ENCODE data around the gene SEMA7A.

Gene SEMA7A

DNA sequence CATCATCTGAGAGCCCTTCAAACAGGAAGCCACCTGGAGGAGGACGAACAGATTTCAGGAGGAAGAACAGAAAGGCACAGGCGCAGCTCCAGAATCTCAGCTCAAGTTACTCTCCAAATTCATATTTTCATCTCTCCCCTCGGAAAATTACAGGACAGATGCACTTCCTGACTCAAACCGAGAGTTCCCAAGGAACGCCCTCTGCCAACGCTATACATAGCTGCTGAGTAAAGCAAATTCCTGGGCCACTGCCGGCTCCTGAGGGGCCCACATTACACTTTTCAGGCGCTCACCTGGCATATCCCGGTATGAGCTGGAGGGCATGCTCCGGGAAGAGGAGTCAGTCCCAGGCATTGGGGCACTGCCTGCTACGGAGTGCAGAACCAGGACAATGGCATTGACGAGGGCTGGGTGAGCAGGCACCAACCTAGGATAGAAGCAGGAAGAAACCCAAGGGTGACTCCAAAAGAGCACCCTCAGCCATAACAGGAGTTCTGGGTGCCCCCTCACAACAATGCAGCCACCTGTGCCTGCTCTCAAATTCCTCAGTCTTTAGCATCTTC lies 16.0 kb upstream of the SEMA7A start:
- no peak for DNase-seq (ENCODE audit: low read depth)
- in situ Hi-C loops (cut with HindIII; ENCODE audit: low sequenced_read_pairs), result no loop called here
- H3K4me3 ChIP-seq (ENCODE audit: low read depth, low read length), result no peak overlapping the region
- TF ChIP-seq CTCF (IDR thresholded peaks at IDR 0.05; ENCODE audit: low read depth, low read length, missing control alignments), result no peak

DNA sequence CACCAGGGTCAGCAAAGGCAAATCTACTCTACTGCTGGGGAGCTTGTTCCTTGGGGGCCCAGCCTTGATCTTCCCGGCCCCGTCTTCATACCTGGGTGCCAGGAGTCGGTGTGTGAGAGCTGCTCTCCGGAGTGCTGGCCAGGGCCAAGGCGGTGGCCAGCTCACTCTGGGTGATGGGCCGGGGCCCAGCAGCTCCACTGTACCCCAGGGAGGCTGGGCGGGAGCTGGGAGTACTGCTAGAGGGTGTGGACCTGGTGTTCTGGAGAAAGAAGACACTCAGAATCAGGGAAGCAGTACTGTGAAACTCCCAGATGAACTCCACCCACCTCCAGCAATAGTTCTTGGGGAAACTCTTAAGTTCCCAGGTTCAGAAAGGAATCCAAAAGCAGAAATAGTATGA lies 15.3 kb upstream of the SEMA7A start:
- no peak overlapping the region for H3K4me3 ChIP-seq (ENCODE audit: low read depth, low read length)
- DNase-seq (ENCODE audit: low read depth), result no peak
- TF ChIP-seq CTCF (IDR thresholded peaks at IDR 0.05; ENCODE audit: low read depth, low read length, missing control alignments), result no peak
- in situ Hi-C loops (cut with HindIII; ENCODE audit: low sequenced_read_pairs), result no loop called here

DNA sequence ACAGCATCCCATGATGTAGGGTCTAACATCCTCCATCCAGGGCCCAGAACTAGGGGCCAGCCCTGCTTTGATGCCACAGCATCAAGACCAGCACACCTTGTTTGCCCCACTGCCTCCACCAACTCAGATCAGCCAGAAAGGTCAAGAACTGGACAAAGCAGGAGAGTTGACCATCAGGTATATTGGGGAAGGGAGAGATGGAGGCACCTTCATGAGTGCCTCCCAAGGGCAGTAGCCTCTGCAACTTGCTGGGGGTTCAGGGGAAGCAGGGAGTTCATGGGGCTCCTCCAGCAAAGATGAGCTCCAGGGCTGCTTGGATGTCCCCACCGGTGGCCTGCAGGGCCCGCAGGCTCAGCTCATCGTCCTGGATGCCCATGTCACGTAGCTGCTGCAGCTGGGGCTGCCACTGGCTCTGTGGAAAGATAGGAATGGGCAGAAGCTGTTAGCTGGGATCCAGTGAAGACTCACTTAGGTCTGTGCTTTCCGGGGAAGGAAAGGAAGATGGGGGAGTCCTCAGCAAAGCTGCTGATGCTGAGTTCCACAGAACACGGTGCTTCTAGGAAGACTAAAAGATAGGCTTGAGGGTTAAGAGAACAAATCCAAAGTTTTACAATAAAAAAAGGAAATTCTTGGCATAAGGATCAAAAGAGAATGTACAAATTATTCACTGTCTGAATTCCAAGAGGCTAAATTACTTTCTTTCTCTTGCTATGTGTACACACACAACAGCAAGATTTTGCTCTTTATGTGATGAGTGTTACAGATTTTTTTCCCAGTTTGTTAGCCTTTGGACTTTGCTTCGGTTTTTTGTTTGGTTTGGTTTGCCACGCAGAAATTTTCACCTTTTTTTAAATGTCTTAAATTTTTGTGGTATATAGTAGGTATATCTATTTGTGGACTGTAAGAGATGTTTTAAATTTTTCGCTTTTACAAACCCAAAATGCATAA lies 12.3 kb upstream of the SEMA7A start:
- DNase-seq (ENCODE audit: low read depth), result no peak
- no peak for TF ChIP-seq CTCF (IDR thresholded peaks at IDR 0.05; ENCODE audit: low read depth, low read length, missing control alignments)
- in situ Hi-C loops (cut with HindIII; ENCODE audit: low sequenced_read_pairs), result no loop called here
- H3K4me3 ChIP-seq (ENCODE audit: low read depth, low read length), result no peak overlapping the region

DNA sequence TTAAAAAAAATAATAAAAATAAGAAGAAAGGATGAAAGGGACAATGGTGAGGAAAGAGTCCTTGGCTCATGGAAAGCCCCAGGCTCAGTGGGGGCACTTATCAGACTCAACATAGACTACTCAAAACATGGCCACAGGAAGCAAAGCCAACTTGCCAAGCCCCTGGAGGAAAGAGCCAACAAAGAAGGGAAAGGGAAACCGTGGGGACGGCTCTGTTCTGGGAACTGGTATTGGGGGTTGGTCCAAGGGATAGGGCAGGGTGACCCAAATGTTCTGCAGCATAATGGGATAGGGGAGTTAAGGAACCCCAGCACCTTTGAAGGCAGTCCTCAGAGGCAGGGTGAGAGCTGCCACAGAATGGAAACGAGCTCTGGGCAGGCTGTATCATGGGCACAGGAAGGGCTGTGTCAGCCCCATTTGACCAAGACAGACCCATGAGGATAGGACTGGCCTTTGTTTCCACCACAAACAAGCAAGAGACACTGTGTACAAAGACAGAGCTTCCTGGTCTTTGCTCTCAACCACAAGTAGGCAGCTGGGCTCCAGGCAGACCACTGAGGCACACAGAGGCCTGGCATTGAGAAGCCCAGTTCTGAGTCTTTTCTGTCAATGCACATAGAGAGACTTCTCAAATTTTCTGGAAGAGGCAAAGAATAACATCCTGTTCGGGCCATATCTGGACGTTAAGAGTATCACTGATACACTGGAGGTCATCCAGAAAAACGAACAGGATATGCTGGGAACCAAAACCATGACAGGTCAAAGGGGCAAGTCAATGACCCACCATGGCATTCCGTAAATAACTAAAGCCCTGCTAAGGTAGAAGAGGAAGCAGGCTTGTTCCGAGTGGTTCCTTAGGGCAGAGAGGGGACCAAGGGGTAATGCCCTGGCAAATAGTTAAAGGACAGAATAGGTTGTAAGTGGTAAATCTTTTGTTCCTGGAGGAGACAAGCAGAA lies 10.6 kb upstream of the SEMA7A start:
- no peak overlapping the region for H3K4me3 ChIP-seq (ENCODE audit: low read depth, low read length)
- no peak for DNase-seq (ENCODE audit: low read depth)
- in situ Hi-C loops (cut with HindIII; ENCODE audit: low sequenced_read_pairs), result no loop called here
- TF ChIP-seq CTCF (IDR thresholded peaks at IDR 0.05; ENCODE audit: low read depth, low read length, missing control alignments), result no peak

GRCh38 chr15:74443100-74443909 lies 9.5 kb upstream of the SEMA7A start:
- no peak for DNase-seq (ENCODE audit: low read depth)
- in situ Hi-C loops (cut with HindIII; ENCODE audit: low sequenced_read_pairs), result no loop called here
- TF ChIP-seq CTCF (IDR thresholded peaks at IDR 0.05; ENCODE audit: low read depth, low read length, missing control alignments), result no peak
- no peak overlapping the region for H3K4me3 ChIP-seq (ENCODE audit: low read depth, low read length)
